Epithelial cell of umbilical artery (primary cell): ENCODE measurements around the gene MSL2. TPM values are rescaled to one million over a fixed set of nuclear protein-coding genes. Genes with fewer than 3 reads are reported as not detected.

Experiments
- total RNA-seq: library from RNA; depleted of rRNA; stranded (reverse); fragments of >200 nt; gene quantifications from 2 replicates; pipeline ENCODE4 v1.2.3, GENCODE V29; 2014

MSL2 gene, protein sequence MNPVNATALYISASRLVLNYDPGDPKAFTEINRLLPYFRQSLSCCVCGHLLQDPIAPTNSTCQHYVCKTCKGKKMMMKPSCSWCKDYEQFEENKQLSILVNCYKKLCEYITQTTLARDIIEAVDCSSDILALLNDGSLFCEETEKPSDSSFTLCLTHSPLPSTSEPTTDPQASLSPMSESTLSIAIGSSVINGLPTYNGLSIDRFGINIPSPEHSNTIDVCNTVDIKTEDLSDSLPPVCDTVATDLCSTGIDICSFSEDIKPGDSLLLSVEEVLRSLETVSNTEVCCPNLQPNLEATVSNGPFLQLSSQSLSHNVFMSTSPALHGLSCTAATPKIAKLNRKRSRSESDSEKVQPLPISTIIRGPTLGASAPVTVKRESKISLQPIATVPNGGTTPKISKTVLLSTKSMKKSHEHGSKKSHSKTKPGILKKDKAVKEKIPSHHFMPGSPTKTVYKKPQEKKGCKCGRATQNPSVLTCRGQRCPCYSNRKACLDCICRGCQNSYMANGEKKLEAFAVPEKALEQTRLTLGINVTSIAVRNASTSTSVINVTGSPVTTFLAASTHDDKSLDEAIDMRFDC
- 10.4 and 12.9 TPM in 2 replicates for total RNA-seq

DNA sequence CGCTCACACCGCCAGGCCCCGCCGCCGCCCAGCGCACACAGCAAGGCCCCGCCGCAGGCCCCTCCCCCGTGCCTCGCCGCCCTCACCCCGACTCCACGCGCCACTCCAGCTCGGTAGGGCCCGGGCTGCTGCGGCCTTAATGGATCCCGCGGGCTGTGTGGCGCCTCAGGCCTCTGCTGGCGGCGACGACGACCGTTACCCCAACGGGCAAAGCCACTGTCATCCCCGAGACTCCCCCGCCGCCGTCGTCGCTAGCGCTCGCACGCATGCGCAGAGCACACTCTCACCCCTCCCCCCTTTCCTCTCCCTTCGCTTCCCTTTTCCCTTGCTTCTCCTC is at the start of gene MSL2:
Gene MSL2 (minus strand): TSS at position 272 of the 337 bp plus-strand sequence. CDS start 1,222 bp downstream, outside the sequence.

Other genes with a start within 250 kb of the MSL2 start
- 7.1 and 8.8 TPM in 2 replicates for gene PPP2R3A, start 230.6 kb downstream of the MSL2 start, total RNA-seq
- 59.8 and 68.4 TPM in 2 replicates for gene PCCB, start 54.0 kb upstream of the MSL2 start, total RNA-seq